Activated CD8-positive, alpha-beta memory T cell treated with anti-CD3 and anti-CD28 coated beads for 24 hours (primary cell): ENCODE results near the gene SLC6A8.

Experiments used
- DNase-seq: peaks from one replicate; pipeline ENCODE4 v3.0.0-alpha.2; 2020

SLC6A8 gene

DNA sequence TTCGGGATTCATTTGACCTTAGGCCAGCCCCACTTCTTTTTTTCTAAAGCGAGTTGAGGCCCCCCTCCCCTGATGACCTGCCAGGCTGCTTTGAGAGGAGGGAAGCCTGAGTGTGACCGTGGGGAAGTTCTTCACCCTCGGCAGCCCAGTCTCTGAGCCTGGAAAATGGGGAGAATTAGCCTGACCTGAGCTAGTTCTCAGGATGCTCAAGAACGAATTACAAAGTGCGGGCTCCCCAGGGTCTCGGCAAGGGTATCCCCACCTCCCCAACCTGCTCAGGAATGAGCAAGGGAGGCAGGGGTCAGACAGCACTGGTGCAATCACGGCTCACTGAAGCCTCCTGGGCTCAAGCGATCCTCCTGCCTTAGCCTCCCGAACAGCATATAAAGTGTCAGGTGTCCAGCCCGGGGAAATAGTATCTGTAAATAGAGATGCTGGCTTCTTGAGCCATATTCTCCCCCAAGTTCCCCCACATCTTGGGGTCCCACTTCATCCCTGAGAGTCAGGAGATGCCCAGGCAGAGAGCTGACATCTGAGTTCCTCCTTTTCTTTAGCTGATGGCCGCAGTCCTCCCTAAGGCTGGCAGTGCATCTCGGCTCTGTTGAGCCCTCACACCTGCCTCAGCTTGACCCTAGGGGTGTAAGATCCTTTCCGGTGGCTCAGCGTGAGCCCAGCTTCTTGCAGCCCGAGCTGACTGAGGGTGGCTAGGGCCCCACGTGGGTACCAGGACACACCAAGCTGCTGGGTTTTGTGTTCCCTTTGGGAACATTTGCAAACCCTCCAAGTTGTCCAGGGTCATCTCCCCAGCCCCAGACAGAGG, 39.2 kb upstream of the SLC6A8 start:
- peak; percentile 55 for DNase-seq

DNA sequence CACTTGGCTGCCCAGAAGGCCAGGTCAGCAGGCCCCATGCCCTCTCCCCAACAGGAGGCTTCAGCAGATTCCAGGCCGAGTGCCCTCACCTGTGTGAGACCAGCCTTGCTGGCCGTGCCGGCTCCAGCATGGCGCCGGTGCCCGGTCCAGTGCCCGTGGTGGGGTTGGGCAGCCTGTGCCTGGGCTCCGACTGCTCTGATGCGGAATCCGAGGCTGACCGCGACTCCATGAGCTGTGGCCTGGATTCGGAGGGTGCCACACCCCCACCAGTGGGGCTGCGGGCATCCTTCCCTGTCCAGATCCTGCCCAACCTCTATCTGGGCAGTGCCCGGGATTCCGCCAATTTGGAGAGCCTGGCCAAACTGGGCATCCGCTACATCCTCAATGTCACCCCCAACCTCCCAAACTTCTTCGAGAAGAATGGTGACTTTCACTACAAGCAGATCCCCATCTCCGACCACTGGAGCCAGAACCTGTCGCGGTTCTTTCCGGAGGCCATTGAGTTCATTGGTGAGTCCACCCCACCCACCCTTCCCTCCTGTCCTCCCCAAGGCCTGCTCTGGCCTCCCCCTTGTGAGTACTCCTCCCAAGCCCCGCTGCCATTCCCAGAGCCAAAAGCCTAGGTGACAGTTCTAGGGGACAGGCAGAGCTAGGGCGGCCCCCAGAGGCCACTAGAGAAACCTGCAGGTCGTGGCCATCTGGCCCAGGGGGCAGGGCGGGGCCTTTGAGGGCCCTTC, 38.4 kb upstream of the SLC6A8 start:
- peak; percentile 61 for DNase-seq

DNA sequence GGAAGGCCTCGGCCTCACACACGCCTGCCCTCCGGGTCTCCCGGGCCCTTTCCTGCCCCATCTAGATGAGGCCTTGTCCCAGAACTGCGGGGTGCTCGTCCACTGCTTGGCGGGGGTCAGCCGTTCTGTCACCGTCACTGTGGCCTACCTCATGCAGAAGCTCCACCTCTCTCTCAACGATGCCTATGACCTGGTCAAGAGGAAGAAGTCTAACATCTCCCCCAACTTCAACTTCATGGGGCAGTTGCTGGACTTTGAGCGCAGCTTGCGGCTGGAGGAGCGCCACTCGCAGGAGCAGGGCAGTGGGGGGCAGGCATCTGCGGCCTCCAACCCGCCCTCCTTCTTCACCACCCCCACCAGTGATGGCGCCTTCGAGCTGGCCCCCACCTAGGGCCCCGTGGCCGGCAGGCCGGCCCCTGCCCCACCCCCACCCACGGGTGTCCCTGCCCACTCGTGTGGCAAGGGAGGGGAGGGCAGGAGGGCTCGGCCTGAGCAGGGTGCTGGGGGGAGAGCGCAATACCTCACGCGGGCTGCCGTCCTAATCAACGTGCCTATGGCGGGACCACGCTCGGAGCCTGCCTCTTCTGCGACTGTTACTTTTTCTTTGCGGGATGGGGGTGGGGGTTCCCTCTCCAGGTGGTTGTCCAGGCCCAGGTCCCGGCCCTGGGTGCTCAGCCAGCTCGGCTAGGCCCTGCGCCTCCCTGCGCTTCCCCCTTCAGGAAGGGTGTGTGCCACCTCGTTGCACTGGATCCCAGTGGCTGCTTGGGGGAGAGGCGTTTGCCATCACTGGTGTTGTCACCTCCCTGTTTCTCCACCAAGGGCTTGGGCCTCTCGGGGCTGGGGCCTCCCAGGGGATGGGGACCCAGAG, 37.6 kb upstream of the SLC6A8 start:
- peak; percentile 35 for DNase-seq

DNA sequence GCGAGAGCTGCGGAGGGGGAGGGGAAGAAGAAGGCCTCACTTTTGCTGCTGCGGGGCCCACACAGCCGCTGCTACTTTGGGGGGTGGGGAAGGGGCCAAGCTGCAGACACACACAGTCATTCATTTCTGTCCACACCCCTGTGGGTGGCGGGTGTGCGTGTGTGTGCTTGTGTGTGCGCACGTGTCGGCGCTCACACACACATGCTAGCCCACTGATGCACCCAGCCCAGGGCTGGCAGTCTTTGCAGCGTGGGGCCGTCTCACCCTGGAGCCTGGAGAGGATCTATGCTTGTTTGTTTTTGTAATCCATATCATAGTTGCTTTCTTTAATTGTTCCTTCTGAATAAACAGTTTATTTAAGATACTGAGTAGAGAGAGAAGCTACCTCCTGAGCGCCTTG, 36.8 kb upstream of the SLC6A8 start:
- DNase-seq, result no peak

DNA sequence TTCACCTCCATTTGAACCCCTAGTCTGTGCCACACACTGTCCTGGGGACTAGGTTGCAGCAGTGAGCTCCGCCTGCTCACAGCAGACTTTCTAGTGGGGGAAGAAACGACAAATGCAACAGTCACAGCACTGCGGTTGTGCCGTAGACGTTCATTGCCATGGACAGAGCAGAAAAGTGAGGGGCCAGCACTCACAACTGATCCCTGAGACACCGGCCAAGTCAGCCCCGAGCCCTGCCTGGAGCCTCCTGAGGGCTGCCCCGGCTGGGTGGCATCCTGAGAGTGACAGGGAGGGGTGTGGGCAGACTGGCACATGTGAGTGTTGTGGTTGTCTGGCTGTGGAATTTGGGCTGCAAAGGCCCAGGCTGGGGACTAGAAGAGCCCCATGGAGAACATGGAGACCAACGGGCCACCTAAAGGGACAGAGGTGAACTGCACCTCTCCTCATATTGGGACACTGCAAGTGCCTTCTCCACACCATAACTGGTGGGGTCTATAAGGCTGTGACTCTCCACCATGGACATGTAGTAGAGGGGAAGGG, 36.1 kb upstream of the SLC6A8 start:
- no peak for DNase-seq

DNA sequence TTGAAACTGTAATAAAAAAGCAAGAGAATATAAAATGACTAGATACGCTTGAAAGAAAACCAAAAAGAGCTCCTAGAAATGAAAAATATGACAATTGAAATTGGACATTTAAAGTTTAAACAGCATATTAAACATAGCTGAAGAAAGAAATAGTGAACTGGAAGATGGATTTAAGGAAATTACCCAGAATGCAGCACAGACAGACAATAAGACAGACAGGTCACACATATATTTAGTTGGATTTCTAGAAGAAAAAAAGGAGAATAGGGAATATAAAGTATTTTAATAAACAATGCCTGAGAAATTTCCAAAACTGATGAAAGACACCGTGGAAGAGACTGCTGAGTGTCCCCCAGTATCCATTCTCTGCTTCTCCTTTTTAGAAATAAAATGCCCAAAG, 34.2 kb upstream of the SLC6A8 start:
- DNase-seq, result no peak

DNA sequence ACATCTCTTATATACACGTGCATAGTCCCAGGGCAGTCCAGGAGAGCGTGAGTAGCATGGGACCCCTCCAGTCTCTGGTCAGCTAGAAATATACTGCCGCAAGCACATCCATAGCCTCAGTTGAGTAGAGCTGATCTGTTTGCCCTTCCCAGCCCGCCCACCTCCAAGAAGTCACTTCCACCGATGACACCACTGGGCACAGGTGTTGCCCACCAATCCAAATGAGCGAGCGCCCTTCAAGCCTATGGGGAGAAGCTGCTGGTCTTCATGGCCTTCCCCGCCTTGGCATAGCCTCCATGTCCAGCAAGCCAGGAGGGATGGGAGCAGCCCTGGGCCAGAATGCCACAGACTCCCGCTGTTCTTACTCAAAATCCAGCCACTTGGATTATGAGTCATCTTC, 30.6 kb upstream of the SLC6A8 start:
- no peak for DNase-seq

DNA sequence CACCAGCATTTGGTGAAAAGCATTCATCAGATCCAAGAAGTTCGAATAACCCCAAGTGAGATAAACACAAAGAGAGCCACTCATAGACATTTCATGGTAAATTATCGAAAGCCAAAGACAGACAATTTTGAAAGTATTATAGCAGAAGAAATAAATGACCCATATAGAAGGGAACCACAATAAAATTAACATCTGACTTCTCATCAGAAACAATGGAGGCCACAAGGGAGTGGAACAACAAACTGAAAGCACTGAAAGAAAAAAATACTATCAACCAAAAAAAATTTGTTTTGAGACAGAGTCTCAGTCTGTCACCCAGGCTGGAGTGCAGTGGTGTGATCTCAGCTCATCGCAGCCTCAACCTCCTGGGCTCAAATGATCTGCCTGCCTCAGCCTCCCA, 28.5 kb upstream of the SLC6A8 start:
- DNase-seq, result no peak

DNA sequence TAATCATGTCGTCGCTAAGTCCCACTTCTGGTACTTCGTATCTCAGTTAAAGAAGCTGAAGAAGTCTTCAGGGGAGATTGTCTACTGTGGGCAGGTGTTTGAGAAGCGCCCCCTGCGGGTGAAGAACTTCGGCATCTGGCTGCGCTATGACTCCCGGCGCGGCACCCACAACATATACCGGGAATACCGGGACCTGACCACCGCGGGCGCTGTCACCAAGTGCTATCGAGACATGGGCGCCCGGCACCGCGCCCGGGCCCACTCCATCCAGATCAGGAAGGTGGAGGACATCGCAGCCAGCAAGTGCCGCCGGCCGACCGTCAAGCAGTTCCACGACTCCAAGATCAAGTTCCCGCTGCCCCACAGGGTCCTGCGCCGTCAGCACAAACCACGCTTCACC, 25.5 kb upstream of the SLC6A8 start:
- peak; percentile 81 for DNase-seq

DNA sequence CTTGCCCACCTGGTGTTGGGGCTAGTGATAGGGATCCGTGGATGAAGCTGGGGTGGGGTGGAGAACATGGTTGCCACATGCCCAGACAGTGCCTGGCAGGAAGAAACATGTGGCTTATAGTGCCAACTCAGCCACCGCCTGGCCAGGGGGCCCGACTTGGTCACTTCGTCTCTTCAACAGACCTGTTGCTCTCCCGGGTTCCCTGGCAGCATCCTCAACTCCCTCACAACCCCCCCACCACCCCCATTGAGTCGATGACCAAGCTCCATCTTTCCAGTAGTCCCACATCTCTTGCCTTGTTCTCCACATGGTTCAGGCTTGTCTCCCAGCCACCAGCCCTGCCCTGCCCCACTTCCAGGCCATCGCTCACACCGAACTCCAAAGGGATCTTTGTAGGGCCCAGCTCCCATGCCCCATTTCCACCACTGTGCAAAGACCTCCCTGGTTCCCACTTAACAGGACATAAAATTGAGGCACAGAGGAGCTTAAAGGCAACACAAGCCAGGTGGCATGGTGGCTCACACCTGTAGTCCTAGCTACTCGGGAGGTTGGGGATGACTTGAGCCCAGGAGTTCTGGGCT, 21.9 kb upstream of the SLC6A8 start:
- no peak for DNase-seq

DNA sequence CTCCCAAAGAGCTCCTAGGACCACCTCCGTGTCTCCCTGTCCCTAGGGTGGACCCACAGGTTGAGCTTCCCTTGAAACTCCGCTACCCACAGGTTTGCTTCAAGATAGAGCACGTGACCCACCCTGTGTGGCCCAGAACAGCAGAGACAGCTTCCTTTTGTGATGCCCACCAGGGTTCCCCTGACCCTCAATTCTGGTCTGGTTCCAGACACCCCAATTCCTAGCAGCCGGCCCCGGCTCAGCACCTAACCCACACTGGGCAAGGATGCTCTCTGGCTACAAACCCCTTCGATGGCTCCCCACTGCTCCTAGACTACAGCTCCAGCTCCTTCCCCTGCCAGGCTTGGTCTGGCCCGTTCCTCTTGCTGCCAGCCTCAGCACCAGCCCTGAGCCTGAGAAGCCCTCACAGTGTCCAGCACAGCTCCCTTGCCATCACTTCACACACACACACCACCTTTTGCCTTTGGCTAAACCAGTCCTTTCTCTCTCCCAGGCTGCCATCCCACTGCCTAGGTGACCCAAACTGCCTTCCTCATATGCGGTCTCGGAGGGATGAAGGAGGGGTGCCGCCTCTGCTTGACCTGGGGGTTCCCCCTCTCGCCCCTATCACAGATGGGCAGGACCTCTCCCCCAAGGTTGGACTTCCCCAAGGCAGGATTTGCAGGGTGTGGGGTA, 20.3 kb upstream of the SLC6A8 start:
- peak; percentile 57 for DNase-seq

DNA sequence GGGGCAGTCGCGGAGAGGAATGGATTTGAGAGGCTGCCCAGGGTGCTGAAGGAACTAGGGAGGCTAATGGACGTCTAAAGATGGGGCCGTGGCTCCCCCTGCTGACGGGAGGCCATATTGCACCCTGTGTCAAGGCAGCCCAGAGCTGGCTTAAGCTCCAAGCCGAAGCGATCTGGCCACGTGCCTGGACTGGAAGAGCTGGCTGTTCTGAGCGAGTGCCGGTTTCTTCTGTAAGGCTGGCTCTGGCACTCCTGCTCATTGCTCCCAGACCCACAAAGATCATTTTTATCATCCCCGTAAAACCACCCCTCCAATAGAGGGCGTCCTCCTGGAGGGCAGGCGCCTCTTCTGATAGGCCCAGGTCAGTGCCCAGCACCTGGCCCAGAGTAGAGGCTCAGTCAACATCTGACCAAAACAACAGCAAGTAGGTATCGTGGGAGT, 19.8 kb upstream of the SLC6A8 start:
- peak; percentile 92 for DNase-seq

DNA sequence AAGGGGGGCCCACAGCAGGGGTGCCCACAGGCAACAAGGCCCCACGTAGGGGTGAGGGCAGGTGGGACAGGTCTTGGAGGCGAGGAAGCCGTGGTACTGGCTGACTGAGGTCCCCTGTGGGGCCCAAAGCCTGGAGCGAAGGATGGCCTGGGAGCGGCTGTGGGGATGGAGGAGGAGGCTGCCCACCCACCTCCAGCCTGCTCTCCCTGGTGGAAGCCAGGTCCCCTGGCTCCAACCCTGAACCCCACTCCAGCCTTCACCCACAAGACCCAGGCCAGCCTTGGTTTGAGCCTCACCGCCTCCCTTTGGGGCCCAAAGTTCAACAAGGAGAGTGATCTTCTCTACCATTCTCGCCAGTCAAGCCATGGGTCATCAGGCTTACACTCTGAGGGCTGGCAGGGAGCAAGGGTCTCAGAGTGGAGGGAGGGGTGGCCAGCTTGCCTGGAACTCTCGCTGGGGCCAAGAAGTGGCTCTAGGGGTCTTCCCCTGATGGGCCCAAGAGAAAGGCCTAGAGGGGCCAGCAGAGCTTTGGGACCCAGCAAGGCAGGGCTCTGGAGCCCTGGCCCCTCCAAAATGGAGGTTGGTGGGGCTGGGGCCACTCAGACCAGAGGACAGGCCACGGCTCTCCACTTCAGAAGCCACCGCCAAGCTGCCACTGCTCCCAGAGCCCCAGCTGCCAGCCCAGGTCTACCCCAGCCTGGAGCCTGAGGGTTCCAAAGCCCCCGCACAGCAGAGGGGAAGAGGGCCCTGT, 19.1 kb upstream of the SLC6A8 start:
- DNase-seq, result no peak

DNA sequence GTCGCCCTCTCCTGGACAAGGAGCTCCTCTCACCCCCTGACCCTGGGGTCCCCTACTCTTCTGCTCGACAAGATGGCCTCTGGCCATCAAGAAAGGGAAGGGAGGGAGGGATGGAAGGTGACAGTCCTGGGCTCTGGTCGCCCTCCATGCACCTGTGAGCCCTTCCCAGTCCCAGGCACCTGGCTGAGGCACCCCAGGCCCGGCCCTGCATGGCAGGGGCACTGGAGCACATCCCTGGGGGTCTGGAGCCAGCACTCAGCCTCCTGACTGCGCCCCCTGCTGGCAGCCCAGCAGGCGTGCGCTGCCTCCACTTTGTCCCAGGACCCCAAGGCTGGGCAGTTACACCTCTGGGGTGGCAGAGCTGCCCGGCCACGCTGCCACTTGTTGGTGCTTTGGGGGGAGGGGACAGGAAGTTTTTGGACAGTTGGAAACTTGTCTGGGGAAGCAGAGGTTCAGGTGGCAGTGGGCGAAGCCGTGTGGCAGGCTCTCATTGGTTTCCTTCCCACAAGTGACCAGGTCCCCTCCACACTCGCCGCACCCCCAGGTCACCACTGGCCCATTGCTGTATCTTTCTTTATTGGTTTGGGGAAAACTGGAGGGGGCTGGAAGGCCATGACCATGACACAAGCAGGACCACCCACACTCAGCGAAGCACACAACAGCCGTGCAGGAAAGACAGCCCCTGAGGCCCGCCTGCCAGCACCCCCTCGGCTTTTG, 18.4 kb upstream of the SLC6A8 start:
- DNase-seq, result peak; percentile 79

DNA sequence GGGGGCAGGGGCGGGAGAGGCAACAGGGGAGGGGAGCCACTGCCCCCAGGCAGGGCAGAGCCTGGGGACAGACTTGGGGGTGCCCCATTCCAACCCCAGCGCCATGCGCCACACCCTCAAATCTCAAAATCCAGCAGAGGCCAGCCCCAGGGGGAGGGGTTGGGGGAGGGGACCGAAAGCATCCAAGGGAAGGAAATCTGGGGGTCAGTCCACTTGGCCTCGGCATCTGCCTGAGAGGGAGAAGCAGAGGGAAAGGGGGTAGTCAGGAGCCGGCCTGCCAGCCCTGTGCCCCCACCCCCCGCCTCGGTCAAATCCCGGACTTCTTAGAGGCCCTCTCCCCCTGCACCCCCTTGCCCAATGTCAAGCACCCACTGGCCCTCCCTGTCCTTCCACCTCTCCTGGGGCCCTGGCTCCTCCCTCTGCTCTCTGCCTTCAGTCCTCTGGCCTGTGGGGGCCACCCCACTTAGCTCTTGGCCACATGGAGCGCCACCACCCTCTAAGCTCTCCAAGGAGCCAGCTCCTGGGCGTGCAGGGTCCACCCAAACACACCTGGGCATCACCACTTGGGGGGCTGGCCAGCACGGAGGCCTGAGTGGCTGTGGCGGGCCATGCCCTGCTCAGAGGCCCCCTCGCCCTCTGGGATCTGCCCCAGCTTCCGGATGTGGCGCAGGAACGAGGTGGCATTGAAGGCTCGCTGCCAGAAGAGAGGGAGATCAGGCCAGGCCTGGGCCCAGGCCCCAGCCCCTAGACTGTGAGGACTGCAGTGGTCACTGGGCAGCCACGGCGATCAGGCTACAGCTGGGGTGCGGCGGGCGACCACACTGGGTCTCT, 17.6 kb upstream of the SLC6A8 start:
- DNase-seq, result no peak

DNA sequence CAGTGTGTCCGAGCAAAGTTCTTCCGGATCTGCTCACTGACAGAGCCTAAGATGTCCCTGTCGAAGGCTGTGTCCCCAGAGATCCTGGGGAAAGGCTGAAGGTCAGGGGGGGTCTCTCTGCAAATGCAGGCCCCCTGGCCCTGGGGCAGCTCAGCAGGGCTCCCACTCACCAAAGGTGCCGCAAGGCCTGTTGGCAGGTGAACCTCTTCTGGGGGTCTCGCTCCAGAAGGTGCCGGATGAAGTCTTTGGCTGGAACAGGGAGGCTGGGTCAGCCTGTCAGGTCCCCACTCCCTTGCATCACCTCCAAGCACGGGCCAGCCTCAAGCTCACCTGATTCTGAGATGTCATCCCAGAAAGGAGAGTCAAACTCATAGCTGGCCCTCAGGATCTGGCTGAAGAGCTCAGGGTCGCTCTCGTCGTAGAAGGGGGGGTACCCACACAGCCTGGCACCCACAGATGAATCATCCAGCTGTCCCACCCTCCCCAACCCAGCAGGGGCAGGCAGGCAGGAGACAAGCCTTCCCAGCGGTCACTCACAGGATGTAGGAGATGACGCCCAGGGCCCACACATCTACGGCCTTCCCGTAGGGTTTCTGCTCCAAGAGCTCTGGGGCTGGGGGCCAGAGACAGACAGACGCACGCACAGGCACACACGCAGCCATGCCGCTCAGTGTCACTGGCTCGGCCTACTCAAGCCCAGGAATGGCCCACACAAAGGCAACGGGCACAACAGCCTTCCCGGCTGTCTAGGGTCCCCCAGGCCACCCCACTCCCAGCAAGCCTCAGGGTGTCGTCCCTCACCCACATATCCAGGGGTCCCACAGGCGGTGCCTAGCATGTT, 16.8 kb upstream of the SLC6A8 start:
- DNase-seq, result no peak

DNA sequence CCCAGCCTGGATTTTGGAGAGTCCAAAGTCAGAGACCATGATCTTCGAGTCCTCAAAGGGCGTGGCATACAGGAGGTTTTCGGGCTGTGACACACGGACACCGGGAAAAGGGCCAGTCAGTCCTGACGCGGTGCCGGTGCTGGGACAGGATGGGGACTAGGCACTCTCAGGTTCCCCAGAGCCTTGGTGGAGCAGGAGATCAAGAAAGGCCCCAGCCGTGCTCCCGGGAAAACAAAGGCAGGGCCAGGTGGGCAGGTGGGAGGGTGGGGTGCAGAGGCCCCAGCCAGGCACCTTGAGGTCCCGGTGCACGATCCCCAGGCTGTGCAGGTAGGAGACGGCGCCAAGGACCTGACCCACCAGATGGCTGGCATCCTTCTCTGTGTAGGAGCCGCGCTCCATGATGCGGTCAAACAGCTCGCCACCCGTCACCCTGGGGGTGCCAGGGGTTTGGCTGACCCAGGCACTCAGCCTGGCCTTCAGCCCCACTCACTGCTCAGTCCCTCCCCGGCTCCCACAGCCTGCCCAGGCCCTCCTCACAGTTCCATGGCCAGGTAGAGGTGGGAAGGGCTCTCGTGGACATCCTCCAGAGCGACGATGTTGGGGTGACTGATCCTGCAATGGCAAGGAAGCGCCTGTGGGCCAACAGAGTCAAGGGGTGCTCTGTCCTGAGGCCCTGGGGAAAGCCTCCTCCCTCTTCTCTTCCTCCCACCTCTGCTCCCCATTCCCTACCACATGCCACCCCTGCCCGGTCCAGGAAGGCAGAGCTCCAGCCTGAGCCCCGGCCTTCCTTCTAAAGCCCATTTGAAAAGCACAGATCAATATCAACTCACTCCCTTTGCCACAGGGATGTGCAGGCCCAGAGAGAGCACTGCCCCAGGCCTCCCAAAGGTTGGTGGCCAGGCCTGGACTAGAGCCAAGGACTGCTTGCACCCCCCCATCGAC, 15.9 kb upstream of the SLC6A8 start:
- no peak for DNase-seq
